HG02642 (cell line): Measurements from ENCODE around the gene SAMD15.
"Not testable (repeated sequence)": the region's sequence is repeated elsewhere in the genome, so short reads cannot be mapped to it uniquely, and the experiment has no call there.

Source experiments
- ATAC-seq: cut with Tn5 transposase; IDR thresholded peaks from one replicate; pipeline ENCODE4 v1.9.1; 2021; ENCODE audit warnings: mild to moderate bottlenecking; ENCODE audit not compliant: unreplicated experiment, poor library complexity

SAMD15 gene

GRCh38 chr14:77376771-77377501, at the start of gene SAMD15, which contains the start of gene TMED8:
Gene SAMD15, plus strand, starts transcription at chr14:77377379. Its CDS starts 40 bp downstream, at chr14:77377419.
Gene TMED8, minus strand, starts transcription at chr14:77377094. Its CDS starts 41 bp downstream, at chr14:77377053.
- ATAC-seq, result peak; percentile 88

GRCh38 chr14:77329872-77330271, 47.3 kb upstream of the SAMD15 start:
- ATAC-seq, result no peak

GRCh38 chr14:77335576-77335975, 41.6 kb upstream of the SAMD15 start:
- ATAC-seq, result no peak

DNA sequence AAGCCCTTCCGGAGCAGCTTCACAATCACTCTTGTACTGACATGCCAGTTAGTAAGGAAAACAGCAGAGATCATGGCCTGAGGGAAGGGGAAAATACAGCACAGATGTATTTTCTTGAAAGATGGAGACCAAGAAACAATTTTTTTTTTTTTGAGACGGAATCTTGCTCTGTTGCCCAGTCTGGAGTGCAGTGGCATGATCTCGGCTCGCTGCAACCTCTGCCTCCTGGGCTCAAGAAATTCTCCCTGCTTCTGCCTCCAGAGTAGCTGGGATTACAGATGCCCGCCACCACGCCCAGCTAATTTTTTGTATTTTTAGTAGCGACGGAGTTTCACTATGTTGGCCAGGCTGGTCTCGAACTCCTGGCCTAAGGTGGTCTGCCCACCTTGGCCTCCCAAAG, 39.9 kb upstream of the SAMD15 start:
- not testable (repeated sequence) for ATAC-seq

DNA sequence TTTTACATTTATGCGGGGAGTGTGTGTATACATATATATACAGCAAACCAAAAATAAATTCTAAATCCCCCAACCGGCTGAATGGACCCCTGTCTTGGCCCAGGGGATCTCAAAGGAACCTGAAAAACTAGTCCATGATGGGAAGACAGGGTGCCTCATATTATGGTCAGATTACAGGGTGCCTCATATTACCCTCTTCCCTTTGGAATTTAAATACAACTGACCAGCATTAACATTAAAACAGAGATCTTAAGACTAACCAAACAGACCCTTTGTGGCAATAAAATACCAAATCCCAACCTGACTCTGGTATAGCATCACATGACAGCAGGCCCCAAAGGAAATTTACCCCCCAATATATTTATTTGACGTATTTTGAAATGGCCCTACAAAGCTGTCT, 39.3 kb upstream of the SAMD15 start:
- no peak for ATAC-seq

DNA sequence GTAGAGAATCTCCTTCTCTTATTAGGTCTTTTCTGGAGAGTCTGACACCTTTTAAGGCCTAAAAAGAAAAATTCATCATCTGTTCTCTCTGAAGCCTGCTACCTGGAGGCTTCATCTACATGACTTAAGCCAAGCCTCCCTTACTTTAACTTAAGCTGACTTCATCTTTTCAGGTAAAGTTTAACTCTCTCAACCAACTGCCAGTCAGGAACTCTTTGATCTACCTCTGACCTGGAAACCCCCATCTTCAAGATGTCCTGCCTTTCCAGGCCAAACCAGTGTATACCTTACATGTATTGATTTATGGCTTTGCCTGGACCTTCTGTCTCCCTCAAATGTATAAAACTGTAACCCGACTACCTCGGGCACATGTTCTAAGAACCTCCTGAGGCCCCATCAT, 38.9 kb upstream of the SAMD15 start:
- no peak for ATAC-seq

GRCh38 chr14:77339407-77339806, 37.8 kb upstream of the SAMD15 start:
- no peak for ATAC-seq

GRCh38 chr14:77340389-77340788, 36.8 kb upstream of the SAMD15 start:
- ATAC-seq, result no peak

DNA sequence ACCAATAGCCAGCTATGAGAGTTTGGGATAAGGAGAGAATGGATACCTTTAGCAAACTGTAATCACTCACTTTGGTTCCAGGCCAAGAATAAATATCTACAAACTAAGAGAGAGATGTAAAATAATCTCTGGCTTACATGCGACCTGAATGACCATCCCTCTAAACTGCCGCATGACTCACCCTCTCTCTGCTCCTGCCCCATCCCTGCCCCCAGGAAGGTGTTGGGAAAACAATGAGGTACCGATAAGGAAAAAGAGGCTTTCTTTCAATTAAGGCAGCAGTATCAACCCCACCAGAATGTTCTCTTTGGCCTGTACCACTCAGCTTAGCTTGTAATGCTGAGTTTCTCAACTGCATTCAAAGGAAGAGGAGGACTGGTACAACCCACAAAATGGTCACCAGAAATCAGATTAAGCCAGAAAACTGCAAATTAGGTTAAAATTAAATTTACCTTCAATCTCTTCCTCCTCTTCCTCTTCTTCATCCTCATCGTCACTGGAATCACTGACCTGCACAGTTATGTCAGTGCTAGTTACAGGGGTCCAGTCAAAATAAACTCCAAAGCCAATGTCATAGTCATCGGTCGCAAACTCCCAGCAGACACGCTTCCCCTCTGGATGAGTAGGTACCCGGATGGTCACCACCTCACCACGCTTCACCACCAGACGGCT, 34.3 kb upstream of the SAMD15 start:
- ATAC-seq, result no peak

DNA sequence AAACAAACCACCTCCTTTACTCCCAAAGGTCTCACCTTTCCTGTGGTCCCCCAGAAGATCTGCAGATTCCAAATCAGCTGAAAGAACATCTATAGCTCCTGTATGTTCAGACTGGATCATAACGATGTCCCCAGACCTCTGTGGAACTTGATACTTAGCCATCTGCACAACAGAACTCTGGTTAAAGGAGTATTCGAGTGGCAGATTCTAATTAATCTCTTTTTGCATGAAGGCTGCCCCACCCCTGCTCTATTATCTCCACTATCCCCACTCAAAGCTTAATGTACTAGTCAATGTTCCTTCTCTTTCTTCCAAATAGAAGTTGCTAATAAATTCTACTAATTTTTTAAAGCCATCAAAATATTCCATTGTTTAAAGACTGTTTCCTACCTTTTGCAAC, 33.5 kb upstream of the SAMD15 start:
- no peak for ATAC-seq

DNA sequence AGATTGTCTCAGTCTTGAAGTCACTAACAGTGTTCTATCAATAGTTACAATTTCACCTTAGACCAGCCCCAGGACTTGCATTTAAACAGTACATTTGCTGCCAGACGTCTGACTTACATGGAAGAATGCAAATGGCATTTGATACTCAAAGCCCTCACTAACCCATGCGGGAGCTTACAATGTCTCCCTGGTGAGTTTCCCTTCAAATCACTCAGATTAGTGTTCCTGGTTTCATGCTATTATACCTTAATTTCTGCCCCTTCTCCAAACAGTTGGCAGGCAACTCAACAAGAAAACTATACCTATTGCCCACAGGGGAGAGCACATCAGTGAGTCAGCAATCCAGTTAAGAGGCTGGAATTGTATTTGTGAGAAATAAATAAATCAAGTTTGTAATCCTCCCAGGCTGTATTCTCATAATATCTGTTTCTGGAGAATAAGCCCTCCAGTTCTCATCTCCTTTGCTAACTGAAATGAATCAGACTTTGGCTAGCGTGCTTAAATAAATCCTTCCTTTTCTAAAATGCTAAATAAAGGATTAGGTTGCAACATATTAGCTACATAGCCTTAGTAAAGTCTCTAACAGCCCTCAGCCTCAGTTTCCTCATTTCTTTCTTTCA, 32.7 kb upstream of the SAMD15 start:
- ATAC-seq, result no peak

GRCh38 chr14:77346495-77346894, 30.7 kb upstream of the SAMD15 start:
- ATAC-seq, result no peak

GRCh38 chr14:77347751-77348150, 29.4 kb upstream of the SAMD15 start:
- ATAC-seq, result no peak

- no peak for ATAC-seq
Observed at GRCh38 chr14:77353469-77354141, 23.6 kb upstream of the SAMD15 start.

DNA sequence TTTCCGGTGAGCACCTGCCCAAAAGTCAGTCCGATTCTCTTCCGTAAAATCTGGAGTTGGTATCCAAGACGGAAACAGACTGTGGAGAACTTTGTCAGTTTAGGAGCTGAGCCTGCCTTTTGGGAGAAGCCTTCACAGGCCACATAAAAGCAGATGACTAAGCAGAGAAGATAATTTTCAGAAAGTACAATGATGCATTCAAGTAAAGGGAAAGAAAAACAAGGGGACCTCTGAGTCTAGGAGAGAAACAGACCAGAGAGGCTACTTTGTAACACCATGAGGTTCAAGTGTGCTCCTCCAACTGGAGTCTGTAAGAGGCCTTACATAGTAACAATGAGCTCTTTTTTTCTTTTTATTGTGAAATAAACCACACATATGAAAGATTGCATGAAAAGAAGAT, 21.4 kb upstream of the SAMD15 start:
- ATAC-seq, result no peak

DNA sequence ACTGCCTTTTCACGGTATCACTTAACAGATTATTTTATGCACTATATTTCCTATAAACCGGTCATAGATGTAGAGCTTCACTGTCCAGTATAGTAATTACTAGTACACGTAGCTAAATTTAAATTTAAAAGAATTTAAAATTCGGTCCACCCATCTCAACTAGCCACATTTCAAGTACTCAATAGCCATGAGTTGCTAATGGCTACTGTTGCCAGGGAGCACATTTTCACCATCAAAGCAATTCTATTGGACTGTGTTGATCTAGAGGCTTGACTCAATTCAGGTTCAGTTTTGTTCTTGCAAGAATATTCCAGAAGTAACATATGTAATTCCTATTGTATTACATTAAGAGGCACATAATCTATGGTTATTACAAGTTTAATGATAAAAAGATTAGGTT, 20.3 kb upstream of the SAMD15 start:
- no peak for ATAC-seq

GRCh38 chr14:77359626-77360025, 17.6 kb upstream of the SAMD15 start:
- no peak for ATAC-seq

- ATAC-seq, result peak; percentile 60
Observed at GRCh38 chr14:77364146-77364545, 13.0 kb upstream of the SAMD15 start.

GRCh38 chr14:77369285-77369684, 7.9 kb upstream of the SAMD15 start:
- no peak for ATAC-seq

DNA sequence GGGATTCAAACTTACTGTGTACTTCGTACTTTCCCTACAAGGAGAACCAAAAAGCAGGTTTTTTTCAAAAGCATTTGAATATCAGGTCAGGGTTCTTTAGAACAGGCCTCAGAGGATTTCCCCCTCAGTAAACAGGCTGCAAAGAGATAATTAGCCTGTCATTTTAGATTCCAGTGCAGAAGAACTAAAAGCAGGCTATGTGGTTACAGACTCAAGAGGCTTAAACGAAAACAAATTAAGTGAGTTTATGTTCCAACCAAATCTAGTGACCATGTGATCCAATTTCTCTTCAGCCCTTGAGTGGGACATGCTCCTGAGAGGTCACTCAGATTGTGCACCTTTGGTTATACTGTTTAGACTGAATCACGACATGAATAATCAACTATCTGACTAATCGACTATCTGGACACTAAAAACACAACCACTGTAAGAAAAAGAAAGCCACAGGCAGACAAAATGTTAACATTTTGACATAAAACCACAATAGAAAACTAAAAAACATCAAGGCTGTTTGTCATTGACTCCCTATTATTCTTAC, 4.8 kb upstream of the SAMD15 start:
- peak; percentile 34 for ATAC-seq
